ENCODE measurements around the gene PSPN.
"Not testable (repeated sequence)": the region's sequence is repeated elsewhere in the genome, so short reads cannot be mapped to it uniquely, and the experiment has no call there.

The PSPN gene

GRCh38 chr19:6373096-6373812, 2.5 kb downstream of the PSPN start:
- Mint-ChIP-seq H3K4me3 (peak overlapping the region; percentile 88), H3K4me1 (ENCODE audit: low read depth) (peaks cover 16% of the 10 kb centered on the region), H3K36me3 (ENCODE audit: low read depth) (peaks cover 13% of the 10 kb centered on the region), H3K27me3 (ENCODE audit: low read depth) (no peaks in the 10 kb centered on the region), H3K9me3 (no peaks in the 10 kb centered on the region), H3K27ac (peak overlapping the region; percentile 91)
- peak; percentile 98 for DNase-seq (ENCODE audit: low spot score)

GRCh38 chr19:6372594-6373095, 3.1 kb downstream of the PSPN start, which contains the start of gene ALKBH7:
Gene ALKBH7, plus strand, starts transcription at chr19:6372794. Its CDS starts 27 bp downstream, at chr19:6372821.
- Mint-ChIP-seq H3K27me3 (ENCODE audit: low read depth) (no peaks in the 10 kb centered on the region), H3K36me3 (ENCODE audit: low read depth) (peaks cover 17% of the 10 kb centered on the region), H3K27ac (peak within 1 kb of the TSS; percentile 91), H3K4me1 (ENCODE audit: low read depth) (peaks cover 16% of the 10 kb centered on the region), H3K4me3 (peak within 1 kb of the TSS; percentile 88), H3K9me3 (no peaks in the 10 kb centered on the region)
- peak; percentile 96 for DNase-seq (ENCODE audit: low spot score)

- H3K27me3 Mint-ChIP-seq (ENCODE audit: low read depth), result no peaks in the 10 kb centered on the region
- no peaks in the 10 kb centered on the region for H3K9me3 Mint-ChIP-seq
- H3K4me3 Mint-ChIP-seq, result peak overlapping the region; percentile 29
- H3K36me3 Mint-ChIP-seq (ENCODE audit: low read depth), result peaks cover 48% of the 10 kb centered on the region
- peaks cover 11% of the 10 kb centered on the region for H3K4me1 Mint-ChIP-seq (ENCODE audit: low read depth)
- no peak for DNase-seq (ENCODE audit: low spot score)
- H3K27ac Mint-ChIP-seq, result peak overlapping the region; percentile 67
These were observed 11.4 kb downstream of the PSPN start for GRCh38 chr19:6364353-6364752.

GRCh38 chr19:6362351-6362801, 13.4 kb downstream of the PSPN start:
- no peaks in the 10 kb centered on the region for H3K27me3 Mint-ChIP-seq (ENCODE audit: low read depth)
- H3K4me1 Mint-ChIP-seq (ENCODE audit: low read depth), result peaks cover 11% of the 10 kb centered on the region
- H3K9me3 Mint-ChIP-seq, result no peaks in the 10 kb centered on the region
- H3K27ac Mint-ChIP-seq, result peak overlapping the region; percentile 100
- DNase-seq (ENCODE audit: low spot score), result peak; percentile 18
- peak overlapping the region; percentile 99 for H3K4me3 Mint-ChIP-seq
- H3K36me3 Mint-ChIP-seq (ENCODE audit: low read depth), result peaks cover 36% of the 10 kb centered on the region

- Mint-ChIP-seq H3K4me3 (peak overlapping the region; percentile 99), H3K27ac (peak overlapping the region; percentile 100), H3K27me3 (ENCODE audit: low read depth) (no peaks in the 10 kb centered on the region), H3K9me3 (no peaks in the 10 kb centered on the region), H3K4me1 (ENCODE audit: low read depth) (peaks cover 11% of the 10 kb centered on the region), H3K36me3 (ENCODE audit: low read depth) (peaks cover 34% of the 10 kb centered on the region)
- no peak for DNase-seq (ENCODE audit: low spot score)
These were observed 13.7 kb downstream of the PSPN start for GRCh38 chr19:6362027-6362350.

GRCh38 chr19:6360857-6361216, 14.9 kb downstream of the PSPN start:
- H3K27ac Mint-ChIP-seq, result peak overlapping the region; percentile 100
- peak overlapping the region; percentile 99 for H3K4me3 Mint-ChIP-seq
- peaks cover 26% of the 10 kb centered on the region for H3K36me3 Mint-ChIP-seq (ENCODE audit: low read depth)
- peaks cover 11% of the 10 kb centered on the region for H3K4me1 Mint-ChIP-seq (ENCODE audit: low read depth)
- H3K9me3 Mint-ChIP-seq; H3K27me3 Mint-ChIP-seq (ENCODE audit: low read depth); DNase-seq (ENCODE audit: low spot score): not testable (repeated sequence)

GRCh38 chr19:6360445-6360844, 15.3 kb downstream of the PSPN start:
- H3K9me3 Mint-ChIP-seq; H3K27me3 Mint-ChIP-seq (ENCODE audit: low read depth); H3K27ac Mint-ChIP-seq; DNase-seq (ENCODE audit: low spot score): not testable (repeated sequence)
- Mint-ChIP-seq H3K4me3 (peak overlapping the region; percentile 57), H3K36me3 (ENCODE audit: low read depth) (peaks cover 22% of the 10 kb centered on the region), H3K4me1 (ENCODE audit: low read depth) (peaks cover 11% of the 10 kb centered on the region)

GRCh38 chr19:6359568-6360341, 16.0 kb downstream of the PSPN start:
- H3K4me3 Mint-ChIP-seq, result no peak overlapping the region

GRCh38 chr19:6358003-6358402, 17.7 kb downstream of the PSPN start:
- Mint-ChIP-seq H3K4me3 (no peak overlapping the region), H3K36me3 (ENCODE audit: low read depth) (peaks cover 9% of the 10 kb centered on the region), H3K27ac (no peak overlapping the region), H3K9me3 (no peaks in the 10 kb centered on the region), H3K27me3 (ENCODE audit: low read depth) (no peaks in the 10 kb centered on the region), H3K4me1 (ENCODE audit: low read depth) (peaks cover 8% of the 10 kb centered on the region)
- DNase-seq (ENCODE audit: low spot score), result no peak

More at GRCh38 chr19:6359568-6360341, 16.0 kb downstream of the PSPN start:
- peaks cover 17% of the 10 kb centered on the region for H3K36me3 Mint-ChIP-seq (ENCODE audit: low read depth)
- no peaks in the 10 kb centered on the region for H3K27me3 Mint-ChIP-seq (ENCODE audit: low read depth)
- H3K4me1 Mint-ChIP-seq (ENCODE audit: low read depth), result peaks cover 11% of the 10 kb centered on the region
- DNase-seq (ENCODE audit: low spot score), result no peak
- no peak overlapping the region for H3K27ac Mint-ChIP-seq
- no peaks in the 10 kb centered on the region for H3K9me3 Mint-ChIP-seq

- H3K36me3 Mint-ChIP-seq (ENCODE audit: low read depth), result peaks cover 2% of the 10 kb centered on the region
- DNase-seq (ENCODE audit: low spot score), result no peak
- H3K4me3 Mint-ChIP-seq, result no peak overlapping the region
- no peak overlapping the region for H3K27ac Mint-ChIP-seq
- H3K9me3 Mint-ChIP-seq, result no peaks in the 10 kb centered on the region
- no peaks in the 10 kb centered on the region for H3K27me3 Mint-ChIP-seq (ENCODE audit: low read depth)
- peaks cover under 1% of the 10 kb centered on the region for H3K4me1 Mint-ChIP-seq (ENCODE audit: low read depth)
These were observed 18.6 kb downstream of the PSPN start for GRCh38 chr19:6357174-6357573.

GRCh38 chr19:6355321-6356040, 20.3 kb downstream of the PSPN start:
- not testable (repeated sequence) for H3K27me3 Mint-ChIP-seq (ENCODE audit: low read depth)

GRCh38 chr19:6354098-6354674, 21.5 kb downstream of the PSPN start:
- Mint-ChIP-seq H3K9me3 (no peaks in the 10 kb centered on the region), H3K4me3 (no peak overlapping the region), H3K27me3 (ENCODE audit: low read depth) (no peaks in the 10 kb centered on the region), H3K36me3 (ENCODE audit: low read depth) (no peaks in the 10 kb centered on the region), H3K27ac (no peak overlapping the region), H3K4me1 (ENCODE audit: low read depth) (no peaks in the 10 kb centered on the region)
- no peak for DNase-seq (ENCODE audit: low spot score)

More at GRCh38 chr19:6355321-6356040, 20.3 kb downstream of the PSPN start:
- H3K36me3 Mint-ChIP-seq (ENCODE audit: low read depth); H3K4me1 Mint-ChIP-seq (ENCODE audit: low read depth); H3K9me3 Mint-ChIP-seq; DNase-seq (ENCODE audit: low spot score); H3K27ac Mint-ChIP-seq; H3K4me3 Mint-ChIP-seq: not testable (repeated sequence)

GRCh38 chr19:6352381-6353165, 23.2 kb downstream of the PSPN start:
- no peaks in the 10 kb centered on the region for H3K4me1 Mint-ChIP-seq (ENCODE audit: low read depth)
- H3K27ac Mint-ChIP-seq, result no peak overlapping the region
- no peaks in the 10 kb centered on the region for H3K36me3 Mint-ChIP-seq (ENCODE audit: low read depth)

More at GRCh38 chr19:6352381-6353165, 23.2 kb downstream of the PSPN start:
- H3K4me3 Mint-ChIP-seq, result no peak overlapping the region
- no peaks in the 10 kb centered on the region for H3K27me3 Mint-ChIP-seq (ENCODE audit: low read depth)
- no peak for DNase-seq (ENCODE audit: low spot score)
- no peaks in the 10 kb centered on the region for H3K9me3 Mint-ChIP-seq

Data from T-helper 2 cell treated with Interferon-gamma antibody and Interleukin-4, amounts not matched to agents 5 μg/mL and 100 μg/mL, for 36 hours (primary cell).